GM19099 (cell line): ENCODE results near the gene FAM124B.

Experiments
- POLR2A ChIP-seq: IDR thresholded peaks from 3 replicates; pipeline ENCODE4 v1.6.1; 2011; ENCODE audit warnings: low read depth; ENCODE audit not compliant: insufficient read length; ENCODE audit errors: extremely low read depth

The FAM124B gene

DNA sequence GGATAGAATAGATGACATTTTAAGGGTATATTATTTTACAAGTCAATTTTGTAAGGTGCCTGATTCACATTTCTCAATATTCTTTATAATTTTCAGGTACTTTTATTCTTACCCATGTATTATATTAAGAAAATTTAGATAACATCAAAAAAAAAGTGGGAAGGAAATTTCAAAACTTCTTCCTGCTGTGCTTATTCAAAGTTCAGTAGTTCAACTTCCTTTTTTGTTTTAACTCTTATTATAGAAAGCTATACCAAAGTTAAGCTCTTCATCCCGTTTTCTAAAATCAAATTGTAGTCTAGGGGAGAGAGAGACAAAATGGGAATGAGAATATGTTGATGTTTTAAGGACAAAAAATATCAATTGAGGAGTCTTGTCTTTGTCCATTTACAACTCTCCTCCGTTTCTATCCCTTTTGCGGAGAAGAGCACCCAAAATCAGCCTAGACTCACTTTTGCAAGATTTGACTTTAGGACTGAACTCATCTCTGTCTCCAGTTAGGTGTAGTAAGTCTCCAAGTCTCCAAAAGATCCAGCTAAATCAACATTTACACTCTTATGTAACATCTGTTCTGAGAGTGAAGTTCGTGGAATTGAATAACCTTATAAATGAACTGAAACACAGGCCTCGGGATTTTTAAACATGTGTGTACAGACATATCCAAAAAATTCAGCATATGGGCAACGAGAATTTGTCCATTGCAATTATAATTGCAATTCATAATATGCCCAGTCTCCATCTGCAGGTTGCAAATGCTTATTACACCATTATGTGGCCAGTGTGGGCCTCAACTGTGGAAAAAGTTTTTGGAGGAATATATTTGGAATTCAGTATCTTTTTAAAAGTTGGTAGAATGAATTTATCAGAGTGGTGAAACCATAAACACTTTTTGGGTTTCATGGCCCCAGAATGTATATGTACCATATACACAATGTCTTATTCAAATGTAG lies 23.9 kb downstream of the FAM124B start:
- no peak for TF ChIP-seq POLR2A

DNA sequence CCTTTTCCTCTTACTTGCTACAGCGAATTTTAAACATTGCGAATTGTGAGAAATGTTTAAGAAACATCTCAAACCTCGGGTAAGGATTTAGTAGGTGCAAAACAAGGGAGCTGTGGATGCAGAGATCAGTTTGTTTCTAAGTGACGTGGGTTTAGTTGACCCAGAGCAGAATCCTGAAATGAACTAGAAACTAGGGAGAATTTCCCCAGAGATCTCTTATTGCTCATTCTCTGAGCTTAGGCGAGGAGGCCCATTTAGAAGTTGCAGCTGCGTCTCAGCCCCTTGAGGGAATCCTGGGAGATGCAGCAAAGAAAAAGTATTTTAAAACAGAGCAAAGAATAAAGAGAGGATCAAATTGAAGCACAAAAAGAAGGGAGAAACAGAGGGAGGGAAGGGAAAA lies 29.3 kb downstream of the FAM124B start:
- no peak for TF ChIP-seq POLR2A

DNA sequence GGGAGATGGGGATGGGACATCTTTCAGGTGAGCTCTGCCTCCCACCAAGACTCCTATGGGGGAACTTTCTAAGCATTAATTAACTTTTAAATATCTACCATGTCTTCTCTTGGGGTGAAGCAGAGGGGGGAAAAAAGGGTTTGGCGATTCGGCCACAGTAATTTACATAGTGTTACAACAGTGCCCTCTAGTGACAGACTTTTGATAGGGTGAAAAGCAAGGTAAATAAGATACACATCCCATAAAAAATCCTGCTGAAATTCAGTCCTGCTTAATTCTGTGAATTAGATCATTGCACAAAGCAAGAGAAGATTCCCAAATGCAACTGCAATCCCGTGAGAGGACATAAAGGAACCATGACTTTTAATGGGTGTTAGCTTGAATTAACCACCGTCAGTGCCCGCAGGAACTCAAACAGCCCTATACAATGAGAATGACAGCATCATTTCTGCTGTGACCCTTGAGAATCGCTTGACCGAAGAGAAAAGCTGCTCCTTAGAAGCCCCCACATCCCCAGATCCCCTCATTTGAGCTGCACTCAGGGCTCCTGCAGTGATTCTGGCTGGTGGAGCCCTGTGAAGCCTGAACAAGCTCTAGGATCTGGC lies 32.8 kb downstream of the FAM124B start:
- no peak for TF ChIP-seq POLR2A

DNA sequence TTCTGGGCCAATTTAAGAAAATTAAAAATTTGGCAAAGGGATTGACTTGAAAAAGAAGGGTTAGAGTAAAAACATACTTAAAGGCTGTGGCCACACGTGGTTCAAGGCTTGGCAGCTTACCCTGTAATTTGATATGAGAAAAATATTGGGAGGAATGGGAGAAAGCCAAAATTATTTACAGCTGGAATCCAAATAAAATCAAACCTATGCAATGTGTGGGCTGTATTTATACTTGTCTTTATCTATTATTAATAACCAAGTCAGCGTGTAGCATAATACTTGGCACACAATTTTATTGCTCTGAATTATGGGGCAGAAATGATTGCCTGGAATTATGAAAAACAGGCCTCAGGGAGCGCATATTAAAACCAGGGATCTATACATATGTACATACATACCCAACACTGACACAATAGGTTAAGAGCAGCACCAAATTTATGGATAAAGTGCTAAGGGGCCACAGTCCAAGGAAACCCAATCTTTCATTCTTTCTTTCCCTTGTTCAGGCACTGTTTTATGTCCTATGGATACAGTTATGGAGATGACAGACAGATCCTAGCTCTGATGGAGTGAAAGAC lies 35.6 kb downstream of the FAM124B start:
- no peak for TF ChIP-seq POLR2A

DNA sequence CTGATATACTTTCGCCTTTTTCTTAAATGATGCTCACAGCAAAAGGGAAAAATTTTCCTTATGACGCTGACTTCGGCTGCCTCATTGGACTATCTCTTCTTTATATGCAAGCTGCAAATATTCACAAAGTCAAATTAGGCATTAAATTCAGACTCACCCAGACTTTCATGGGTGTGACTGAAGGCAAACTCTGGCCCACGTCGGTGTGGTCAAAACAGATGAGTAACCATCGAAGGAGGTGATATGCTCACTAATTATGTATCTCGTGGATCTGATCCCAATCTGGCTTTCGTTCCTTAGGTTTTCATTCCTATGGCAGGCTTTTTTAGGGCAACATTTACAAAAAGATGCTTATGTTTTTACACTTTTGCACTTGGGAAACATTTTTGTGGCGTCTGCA lies 36.6 kb downstream of the FAM124B start:
- no peak for TF ChIP-seq POLR2A

DNA sequence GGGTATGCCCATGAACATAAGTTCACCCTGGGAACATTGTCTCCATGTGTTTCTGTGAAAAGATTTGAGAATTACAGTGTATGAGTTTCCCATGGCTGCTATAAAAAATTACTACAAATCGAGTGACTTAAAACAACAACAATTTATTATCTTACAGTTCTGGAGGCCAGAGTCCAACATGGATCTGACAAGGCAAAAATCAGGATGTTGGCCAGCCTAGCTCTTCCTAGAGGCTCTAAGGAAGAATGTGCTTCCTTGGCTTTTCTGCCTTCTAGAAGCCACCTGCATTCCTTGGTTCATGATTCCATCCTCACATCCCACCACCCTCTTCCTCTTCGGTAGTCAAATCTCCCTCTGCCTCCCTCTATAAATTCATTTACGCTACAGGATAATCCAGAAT lies 38.6 kb downstream of the FAM124B start:
- TF ChIP-seq POLR2A, result no peak

DNA sequence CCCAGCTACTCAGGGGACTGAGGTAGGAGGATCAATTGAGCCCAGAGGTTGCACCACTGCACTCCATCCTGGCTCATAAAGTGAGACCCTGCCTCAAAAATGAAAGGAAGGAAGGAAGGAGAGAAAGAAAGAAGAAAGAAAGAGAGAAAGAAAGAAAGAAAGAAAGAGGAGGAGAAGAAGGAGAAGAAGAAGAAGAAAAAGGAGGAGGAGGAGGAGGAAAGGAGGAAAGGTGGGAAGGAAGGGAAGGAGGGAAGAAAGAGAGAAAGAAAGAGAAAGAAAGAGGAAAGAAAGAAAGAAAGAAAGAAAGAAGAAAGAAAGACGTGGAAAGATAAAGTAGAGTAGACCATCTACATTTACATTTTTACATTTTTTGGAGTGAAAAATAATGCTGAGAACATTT lies 39.8 kb downstream of the FAM124B start:
- no peak for TF ChIP-seq POLR2A

DNA sequence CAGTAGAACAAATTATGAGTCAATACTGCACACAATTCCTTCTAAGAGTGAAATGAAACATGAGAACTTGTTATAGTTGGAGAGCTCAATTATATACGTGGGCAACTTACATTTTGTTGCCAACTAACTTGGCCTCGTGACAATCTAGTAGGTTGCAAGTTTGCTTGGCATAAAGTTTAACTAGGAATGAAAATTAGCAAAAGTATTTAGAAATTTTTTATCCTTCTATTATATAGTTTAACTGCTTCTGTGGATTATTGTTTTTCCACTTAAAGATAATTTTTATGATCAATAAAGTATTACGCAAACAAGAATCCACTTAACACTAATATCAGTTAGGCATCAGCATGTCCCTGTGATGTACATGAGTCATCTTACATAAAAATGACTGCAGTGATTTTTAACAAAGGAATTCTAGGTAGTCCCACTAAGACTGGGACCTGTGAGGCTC lies 41.1 kb downstream of the FAM124B start:
- TF ChIP-seq POLR2A, result no peak

DNA sequence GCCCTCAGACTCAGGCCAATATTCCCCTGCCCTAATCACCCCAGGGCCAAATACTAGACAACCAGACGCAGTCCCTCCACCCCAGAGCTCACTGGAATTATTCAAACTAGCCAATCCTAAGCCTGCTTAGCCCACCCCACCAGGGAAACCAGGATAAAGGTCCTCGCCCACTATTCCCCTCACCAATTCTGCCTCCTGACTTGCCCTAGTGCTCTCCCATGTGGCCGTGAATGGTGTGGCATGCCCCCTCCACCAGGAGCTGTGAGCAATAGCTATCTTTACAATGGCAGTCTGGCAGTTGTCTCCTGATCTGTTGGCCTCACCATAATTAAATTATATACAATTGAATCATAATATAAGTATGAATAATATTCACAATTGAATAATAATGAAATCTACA lies 42.3 kb downstream of the FAM124B start:
- TF ChIP-seq POLR2A, result no peak

DNA sequence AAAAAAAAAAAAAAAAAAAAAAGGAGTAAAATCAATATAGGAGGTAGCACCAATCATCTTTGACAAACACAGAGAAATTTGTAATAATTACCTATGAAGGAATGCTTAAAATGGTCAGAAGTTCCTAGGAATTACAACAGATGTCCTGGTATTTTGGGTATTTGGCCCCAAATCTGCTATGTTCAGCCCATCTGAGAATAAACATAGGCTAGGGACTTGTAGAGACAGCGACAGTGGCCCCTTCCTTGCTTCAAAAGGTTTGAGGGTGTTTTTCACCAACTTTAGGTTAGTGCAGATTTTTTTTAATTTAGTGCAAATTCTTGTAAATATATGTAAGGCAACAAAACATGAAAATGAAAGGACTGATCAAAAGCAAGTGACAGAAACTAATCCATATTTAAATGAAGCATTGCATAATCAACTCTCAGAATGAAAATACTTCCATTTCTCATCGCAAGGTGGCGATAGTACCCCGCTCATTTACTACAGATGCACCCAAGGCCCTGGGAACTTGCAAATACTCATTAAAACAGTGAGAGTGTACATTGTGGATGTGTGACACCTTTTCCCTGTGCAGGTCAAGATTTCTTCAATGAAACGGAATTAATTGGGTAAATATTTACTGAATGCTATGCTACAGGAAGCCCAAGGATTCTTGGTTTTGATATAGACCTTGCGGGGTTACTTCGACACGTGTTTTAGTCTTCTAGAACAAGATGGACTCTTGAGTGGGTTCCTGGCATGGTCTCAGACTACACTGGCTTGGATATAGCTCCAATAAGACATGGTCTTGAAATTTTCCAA lies 44.6 kb downstream of the FAM124B start:
- no peak for TF ChIP-seq POLR2A

DNA sequence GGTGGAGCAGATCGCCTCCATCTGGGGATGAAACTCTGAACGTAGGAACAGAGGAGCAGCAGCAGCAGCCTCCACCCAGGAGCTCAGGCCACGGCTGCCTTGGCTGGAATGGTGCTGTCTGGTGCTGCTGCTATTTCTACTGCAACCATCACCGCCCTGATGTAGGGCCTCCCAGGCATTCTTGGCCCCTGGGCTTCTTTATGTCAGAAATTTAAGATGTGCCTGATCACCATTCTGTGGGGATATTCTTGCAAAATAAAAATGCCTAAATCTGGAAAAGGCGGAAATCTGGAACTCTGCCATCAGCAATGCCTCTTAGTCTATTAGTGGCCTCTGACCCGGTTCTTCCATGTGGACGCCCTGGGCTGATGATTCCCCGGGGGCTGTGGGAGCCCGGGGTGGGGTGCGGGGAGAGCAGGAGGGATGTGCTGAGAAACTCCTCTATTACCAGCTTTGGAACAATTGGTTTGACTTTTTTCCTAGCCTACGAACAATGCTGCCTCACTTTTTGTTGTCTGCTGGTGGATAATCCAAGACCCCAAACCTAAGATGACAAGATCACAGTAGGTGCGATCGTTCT lies 47.2 kb downstream of the FAM124B start:
- TF ChIP-seq POLR2A, result no peak

DNA sequence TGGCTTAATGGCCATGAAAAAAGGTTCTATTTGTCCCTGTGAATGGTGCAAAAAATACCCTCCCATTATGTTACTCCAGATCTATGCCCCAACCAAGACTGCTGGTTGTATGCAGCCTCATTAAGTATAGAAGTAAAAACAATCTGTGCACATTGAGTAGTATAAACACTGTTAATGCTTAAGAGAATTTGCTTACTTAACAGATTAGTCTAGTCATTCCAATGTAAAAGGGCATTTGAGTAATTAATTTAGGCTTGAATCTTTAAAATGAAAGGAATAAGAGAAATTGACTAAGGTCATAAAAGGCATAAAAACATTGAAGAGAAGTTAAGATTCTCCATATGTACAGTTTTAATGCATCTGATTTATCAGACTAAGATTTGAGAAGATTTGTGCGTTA lies 51.2 kb downstream of the FAM124B start:
- no peak for TF ChIP-seq POLR2A

DNA sequence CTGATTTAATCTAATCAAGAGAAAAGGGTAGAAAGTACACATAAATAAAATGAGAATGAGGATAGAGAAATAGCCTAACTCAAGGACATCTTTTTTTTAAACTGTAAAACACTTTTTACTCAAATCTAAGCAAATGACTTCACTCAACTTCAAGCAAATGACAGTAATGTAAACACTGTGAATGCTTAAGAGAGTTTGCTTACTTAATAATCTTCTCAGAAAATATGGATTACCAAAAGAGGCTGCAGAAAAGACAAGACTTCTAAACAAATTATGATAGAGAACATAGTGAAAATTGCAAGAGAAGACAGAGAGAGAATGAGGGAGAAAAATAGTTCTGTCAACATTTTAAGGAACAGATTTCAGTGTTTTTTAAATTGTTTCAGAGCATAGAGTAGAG lies 52.5 kb downstream of the FAM124B start:
- TF ChIP-seq POLR2A, result no peak

DNA sequence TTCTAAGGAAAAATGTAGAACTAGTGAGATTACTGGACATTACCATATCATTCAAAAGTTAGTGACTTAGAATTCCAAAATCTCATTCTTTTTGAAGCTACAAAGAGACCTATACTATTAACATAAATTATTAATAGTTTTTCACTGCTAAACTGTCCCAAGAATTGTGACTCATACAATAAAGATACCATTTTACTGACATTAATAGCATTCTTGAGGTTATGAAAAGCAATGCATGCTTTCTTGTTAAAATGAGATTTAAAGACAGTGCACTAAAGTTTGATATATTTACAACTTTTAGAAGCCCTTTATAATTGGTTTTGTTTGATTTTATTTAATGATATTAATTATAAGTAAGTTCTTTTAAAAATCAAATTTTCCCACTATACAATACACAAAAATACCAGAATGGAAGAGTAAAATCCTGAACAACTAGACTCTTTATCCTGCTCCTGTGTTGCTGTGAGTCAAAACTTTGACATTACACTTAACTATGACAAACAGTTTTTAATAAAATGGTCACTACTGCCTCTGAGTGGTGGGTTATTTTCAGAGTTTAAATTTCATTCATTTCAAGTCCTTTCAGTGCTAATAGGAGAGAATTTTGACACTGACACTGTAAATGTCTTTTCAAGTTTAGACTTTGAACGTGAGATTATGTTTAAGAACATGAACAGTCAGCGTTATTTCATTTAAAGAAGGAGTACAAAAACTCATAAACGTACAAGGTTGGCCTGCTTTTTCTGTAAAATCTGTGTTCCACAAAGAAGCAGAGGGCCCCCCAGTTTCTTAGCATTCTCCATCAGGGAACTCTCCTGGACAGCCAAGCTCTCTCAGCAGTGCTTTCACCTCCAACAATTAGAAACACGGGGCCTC lies 54.5 kb downstream of the FAM124B start:
- no peak for TF ChIP-seq POLR2A
